ENCODE measurements around the gene CCNL2. TPM values are rescaled to one million over a fixed set of nuclear protein-coding genes. Genes with fewer than 3 reads are reported as not detected.

The CCNL2 gene
- total RNA-seq, 1 experiment from 2014 or later: 142 TPM

DNA sequence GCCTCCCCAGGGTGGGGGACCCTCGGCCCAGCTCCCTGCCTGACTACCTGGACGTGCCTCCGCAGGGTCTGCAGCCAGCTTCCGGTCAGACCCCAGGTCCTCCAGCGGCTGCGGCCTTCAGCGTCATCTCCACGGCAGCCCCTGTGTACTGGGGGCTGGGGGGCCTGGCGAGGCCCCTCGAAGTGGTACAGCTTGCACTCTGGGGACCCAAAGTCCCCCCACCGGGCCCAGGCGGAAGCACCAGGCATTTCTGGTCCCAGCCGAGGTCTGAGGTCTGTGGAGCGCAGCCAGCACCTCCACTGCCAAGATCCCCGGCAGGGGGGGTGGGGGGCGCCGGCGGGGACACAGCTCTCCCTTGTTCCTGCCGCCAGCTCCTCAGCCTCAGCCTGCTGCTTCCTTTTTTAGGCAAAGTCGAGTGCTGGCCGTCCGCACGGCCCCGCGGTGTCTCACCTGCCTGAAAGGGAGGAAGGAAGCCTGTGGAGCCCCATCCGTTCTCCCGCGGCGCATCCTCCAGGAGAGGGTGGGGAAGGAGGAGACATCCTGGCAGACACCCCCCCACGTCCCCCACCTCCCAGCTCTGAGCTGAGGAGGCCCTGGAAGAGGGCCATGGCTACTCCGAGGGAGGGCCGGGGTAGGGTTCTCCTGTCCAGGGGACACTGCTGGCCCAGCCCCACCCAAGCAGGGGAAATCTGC is 35.1 kb upstream of the CCNL2 start (continued):
- TF ChIP-seq OVOL2 (CRISPR knock-in tag; IDR thresholded peaks at IDR 0.05; ENCODE audit: borderline replicate concordance) (no peak), CREB1 (CRISPR knock-in tag; IDR thresholded peaks at IDR 0.05) (no peak), JAZF1 (CRISPR knock-in tag; IDR thresholded peaks at IDR 0.05) (no peak)

DNA sequence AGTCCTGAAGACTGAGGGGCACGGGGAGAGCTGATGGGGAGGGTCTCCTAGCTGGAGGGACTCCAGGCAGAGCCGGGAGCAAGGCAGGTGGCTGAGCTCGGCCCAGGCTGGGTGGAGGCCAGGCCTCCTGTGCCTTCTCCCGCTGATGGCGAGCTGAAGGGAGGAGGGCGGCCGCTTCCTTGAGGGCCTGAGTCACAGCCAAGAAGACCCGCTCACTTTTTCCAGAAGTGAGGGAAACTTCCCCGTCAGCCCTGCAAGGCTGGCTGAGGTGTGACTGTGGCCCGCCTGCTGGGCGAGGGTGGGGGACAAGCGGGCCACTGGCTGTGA is 34.6 kb upstream of the CCNL2 start:
- Mint-ChIP-seq H3K36me3 (no peaks in the 10 kb centered on the region), H3K27me3 (ENCODE audit: low read depth) (peaks cover 6% of the 10 kb centered on the region; the same call in 1 of the 2 replicates), H3K4me3 (peak overlapping the region; percentile 31; the same call in 1 of the 2 replicates), H3K27ac (no peak overlapping the region), H3K4me1 (peaks cover 28% of the 10 kb centered on the region), H3K9me3 (no peaks in the 10 kb centered on the region)
- ATAC-seq (no peak), DNase-seq (ENCODE audit: low spot score) (no peak)
- ChIA-PET POLR2A (interaction anchor here (0.6 to 2.5 kb wide), 5 partner anchors 10 to 66 kb away, joined by 3 to 7 read pairs (median 7); partner anchors contain the start of genes AURKAIP1 and CCNL2), CTCF (interaction anchor here (0.5 to 2.1 kb wide), 9 partner anchors 13 to 82 kb away, joined by 3 to 11 read pairs (median 5); partner anchors contain the start of genes ANKRD65, AURKAIP1, CCNL2 and MRPL20)
- no peak for TF ChIP-seq SMAD3 (CRISPR knock-in tag; IDR thresholded peaks at IDR 0.05; ENCODE audit: borderline replicate concordance)
- TF ChIP-seq HMGA2 (CRISPR knock-in tag; IDR thresholded peaks at IDR 0.05): no peak
- TF ChIP-seq, protein P1, sequence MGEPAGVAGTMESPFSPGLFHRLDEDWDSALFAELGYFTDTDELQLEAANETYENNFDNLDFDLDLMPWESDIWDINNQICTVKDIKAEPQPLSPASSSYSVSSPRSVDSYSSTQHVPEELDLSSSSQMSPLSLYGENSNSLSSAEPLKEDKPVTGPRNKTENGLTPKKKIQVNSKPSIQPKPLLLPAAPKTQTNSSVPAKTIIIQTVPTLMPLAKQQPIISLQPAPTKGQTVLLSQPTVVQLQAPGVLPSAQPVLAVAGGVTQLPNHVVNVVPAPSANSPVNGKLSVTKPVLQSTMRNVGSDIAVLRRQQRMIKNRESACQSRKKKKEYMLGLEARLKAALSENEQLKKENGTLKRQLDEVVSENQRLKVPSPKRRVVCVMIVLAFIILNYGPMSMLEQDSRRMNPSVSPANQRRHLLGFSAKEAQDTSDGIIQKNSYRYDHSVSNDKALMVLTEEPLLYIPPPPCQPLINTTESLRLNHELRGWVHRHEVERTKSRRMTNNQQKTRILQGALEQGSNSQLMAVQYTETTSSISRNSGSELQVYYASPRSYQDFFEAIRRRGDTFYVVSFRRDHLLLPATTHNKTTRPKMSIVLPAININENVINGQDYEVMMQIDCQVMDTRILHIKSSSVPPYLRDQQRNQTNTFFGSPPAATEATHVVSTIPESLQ (CRISPR knock-in tag; IDR thresholded peaks at IDR 0.05): no peak
- no peak; the same call in none of the 2 replicates for TF ChIP-seq ZNF423 (CRISPR knock-in tag; IDR thresholded peaks at IDR 0.05)

DNA sequence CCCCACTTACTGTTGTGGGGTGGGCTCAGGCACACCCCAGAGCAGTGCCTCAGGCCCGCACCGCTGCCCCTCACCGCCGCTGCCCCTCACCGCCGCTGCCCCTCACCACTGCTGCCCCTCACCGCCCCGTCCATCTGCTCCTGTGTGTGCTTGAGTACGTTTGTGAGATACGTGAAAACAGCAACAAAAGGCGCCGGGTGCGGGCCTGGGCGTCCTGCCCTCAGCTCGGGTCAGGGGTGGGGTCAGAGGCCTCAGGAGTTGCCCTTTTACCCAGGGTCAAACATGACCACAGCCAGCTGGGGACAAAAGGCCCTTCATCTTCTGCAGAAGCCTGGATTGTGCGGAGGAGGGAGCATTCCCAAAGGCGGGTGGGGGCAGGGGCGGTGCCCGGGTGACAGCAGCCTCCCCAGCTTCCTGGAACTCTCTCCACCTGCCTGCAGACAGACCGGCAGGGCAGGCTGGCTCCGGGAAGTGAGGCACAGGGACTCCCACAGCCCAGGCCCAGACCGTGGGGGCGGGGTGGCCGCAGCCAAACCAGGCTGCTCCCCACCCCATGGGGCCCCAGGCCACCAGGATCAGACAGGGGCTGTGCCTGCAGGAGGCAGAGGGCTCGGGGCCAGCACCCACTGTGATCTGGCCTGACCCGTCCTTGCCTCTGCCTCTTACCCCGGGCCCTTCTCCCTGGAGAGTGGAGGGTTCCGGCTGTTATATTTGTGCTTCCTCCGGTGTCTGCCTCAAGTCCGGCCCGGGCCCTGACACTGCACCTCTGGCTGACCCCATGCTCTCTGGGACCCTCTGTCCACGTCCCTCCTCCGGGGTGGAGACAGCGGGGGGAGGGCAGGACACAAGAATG is 34.0 kb upstream of the CCNL2 start:
- H3K4me1 Mint-ChIP-seq: peaks cover 32% of the 10 kb centered on the region
- H3K27ac Mint-ChIP-seq: no peak overlapping the region; the same call in 1 of the 2 replicates
- ChIA-PET CTCF (interaction anchor here (0.5 to 2.1 kb wide), 10 partner anchors 13 to 81 kb away, joined by 3 to 11 read pairs (median 5); partner anchors contain the start of genes ANKRD65, AURKAIP1, CCNL2 and MRPL20), POLR2A (interaction anchor here (0.6 to 2.5 kb wide), 8 partner anchors 8 to 77 kb away, joined by 3 to 7 read pairs (median 6); partner anchors contain the start of genes AURKAIP1, CCNL2 and MRPL20)
- no peaks in the 10 kb centered on the region for H3K36me3 Mint-ChIP-seq
- no peaks in the 10 kb centered on the region for H3K9me3 Mint-ChIP-seq
- DNase-seq (ENCODE audit: low spot score) (peak; percentile 71), ATAC-seq (peak; percentile 38)
- TF ChIP-seq GABPB1 (CRISPR knock-in tag; IDR thresholded peaks at IDR 0.05) (peak; percentile 76), TEAD1 (CRISPR knock-in tag; IDR thresholded peaks at IDR 0.05) (peak; percentile 76; the same call in 1 of the 2 replicates), ATF1 (CRISPR knock-in tag; IDR thresholded peaks at IDR 0.05) (0 out of 2 replicates have a peak, but pooled peaks have one; percentile 39), NFATC4 (CRISPR knock-in tag; IDR thresholded peaks at IDR 0.05) (no peak), ZNF317 (CRISPR knock-in tag; IDR thresholded peaks at IDR 0.05; ENCODE audit: borderline replicate concordance, low read depth) (no peak), SMAD4 (CRISPR knock-in tag; IDR thresholded peaks at IDR 0.05) (no peak), FOXK1 (CRISPR knock-in tag; IDR thresholded peaks at IDR 0.05) (peak; percentile 39; the same call in 1 of the 2 replicates), ZNF219 (CRISPR knock-in tag; IDR thresholded peaks at IDR 0.05; ENCODE audit: borderline replicate concordance) (no peak)
- TF ChIP-seq, protein P2, sequence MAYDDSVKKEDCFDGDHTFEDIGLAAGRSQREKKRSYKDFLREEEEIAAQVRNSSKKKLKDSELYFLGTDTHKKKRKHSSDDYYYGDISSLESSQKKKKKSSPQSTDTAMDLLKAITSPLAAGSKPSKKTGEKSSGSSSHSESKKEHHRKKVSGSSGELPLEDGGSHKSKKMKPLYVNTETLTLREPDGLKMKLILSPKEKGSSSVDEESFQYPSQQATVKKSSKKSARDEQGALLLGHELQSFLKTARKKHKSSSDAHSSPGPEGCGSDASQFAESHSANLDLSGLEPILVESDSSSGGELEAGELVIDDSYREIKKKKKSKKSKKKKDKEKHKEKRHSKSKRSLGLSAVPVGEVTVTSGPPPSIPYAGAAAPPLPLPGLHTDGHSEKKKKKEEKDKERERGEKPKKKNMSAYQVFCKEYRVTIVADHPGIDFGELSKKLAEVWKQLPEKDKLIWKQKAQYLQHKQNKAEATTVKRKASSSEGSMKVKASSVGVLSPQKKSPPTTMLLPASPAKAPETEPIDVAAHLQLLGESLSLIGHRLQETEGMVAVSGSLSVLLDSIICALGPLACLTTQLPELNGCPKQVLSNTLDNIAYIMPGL (CRISPR knock-in tag; IDR thresholded peaks at IDR 0.05): 0 out of 2 replicates have a peak, but pooled peaks have one; percentile 15
- TF ChIP-seq, protein P3, sequence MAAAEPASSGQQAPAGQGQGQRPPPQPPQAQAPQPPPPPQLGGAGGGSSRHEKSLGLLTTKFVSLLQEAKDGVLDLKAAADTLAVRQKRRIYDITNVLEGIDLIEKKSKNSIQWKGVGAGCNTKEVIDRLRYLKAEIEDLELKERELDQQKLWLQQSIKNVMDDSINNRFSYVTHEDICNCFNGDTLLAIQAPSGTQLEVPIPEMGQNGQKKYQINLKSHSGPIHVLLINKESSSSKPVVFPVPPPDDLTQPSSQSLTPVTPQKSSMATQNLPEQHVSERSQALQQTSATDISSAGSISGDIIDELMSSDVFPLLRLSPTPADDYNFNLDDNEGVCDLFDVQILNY (CRISPR knock-in tag; IDR thresholded peaks at IDR 0.05): 0 out of 2 replicates have a peak, but pooled peaks have one; percentile 22
- TF ChIP-seq, protein P4, sequence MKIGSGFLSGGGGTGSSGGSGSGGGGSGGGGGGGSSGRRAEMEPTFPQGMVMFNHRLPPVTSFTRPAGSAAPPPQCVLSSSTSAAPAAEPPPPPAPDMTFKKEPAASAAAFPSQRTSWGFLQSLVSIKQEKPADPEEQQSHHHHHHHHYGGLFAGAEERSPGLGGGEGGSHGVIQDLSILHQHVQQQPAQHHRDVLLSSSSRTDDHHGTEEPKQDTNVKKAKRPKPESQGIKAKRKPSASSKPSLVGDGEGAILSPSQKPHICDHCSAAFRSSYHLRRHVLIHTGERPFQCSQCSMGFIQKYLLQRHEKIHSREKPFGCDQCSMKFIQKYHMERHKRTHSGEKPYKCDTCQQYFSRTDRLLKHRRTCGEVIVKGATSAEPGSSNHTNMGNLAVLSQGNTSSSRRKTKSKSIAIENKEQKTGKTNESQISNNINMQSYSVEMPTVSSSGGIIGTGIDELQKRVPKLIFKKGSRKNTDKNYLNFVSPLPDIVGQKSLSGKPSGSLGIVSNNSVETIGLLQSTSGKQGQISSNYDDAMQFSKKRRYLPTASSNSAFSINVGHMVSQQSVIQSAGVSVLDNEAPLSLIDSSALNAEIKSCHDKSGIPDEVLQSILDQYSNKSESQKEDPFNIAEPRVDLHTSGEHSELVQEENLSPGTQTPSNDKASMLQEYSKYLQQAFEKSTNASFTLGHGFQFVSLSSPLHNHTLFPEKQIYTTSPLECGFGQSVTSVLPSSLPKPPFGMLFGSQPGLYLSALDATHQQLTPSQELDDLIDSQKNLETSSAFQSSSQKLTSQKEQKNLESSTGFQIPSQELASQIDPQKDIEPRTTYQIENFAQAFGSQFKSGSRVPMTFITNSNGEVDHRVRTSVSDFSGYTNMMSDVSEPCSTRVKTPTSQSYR (CRISPR knock-in tag; IDR thresholded peaks at IDR 0.05): peak; percentile 57; the same call in 1 of the 2 replicates
- peaks cover 6% of the 10 kb centered on the region; the same call in 1 of the 2 replicates for H3K27me3 Mint-ChIP-seq (ENCODE audit: low read depth)
- peak overlapping the region; percentile 31; the same call in 1 of the 2 replicates for H3K4me3 Mint-ChIP-seq

Data from WTC11 (cell line).